H9 (cell line): Measurements from ENCODE around the gene ACTN3. TPM values are rescaled to one million over a fixed set of nuclear protein-coding genes. Genes with fewer than 3 reads are reported as not detected.

Experiments
- DNase-seq: peaks from one replicate; pipeline ENCODE4 v3.0.0-alpha.2; 2017
- H2AFZ ChIP-seq: one replicate; pipeline ENCODE4 v1.6.1; 2013; ENCODE audit warnings: mild to moderate bottlenecking, low read length, control low read depth, moderate library complexity
- H2AK5ac ChIP-seq: 2 replicates; pipeline ENCODE4 v1.6.1; 2013; ENCODE audit warnings: low read length, control low read depth, mixed read lengths; ENCODE audit not compliant: insufficient read length
- H2BK120ac ChIP-seq: one replicate; pipeline ENCODE4 v1.6.1; 2013; ENCODE audit warnings: low read depth, mild to moderate bottlenecking, low read length, control low read depth, inconsistent platforms; ENCODE audit not compliant: poor library complexity, severe bottlenecking
- H2BK12ac ChIP-seq: 2 replicates; pipeline ENCODE4 v1.6.1; 2013; ENCODE audit warnings: low read length, control low read depth, mixed read lengths, low read depth; ENCODE audit not compliant: insufficient read length
- H2BK15ac ChIP-seq: 2 replicates; pipeline ENCODE4 v1.6.1; 2013; ENCODE audit warnings: low read depth, low read length, control low read depth
- H2BK20ac ChIP-seq: one replicate; pipeline ENCODE4 v1.6.1; 2013; ENCODE audit warnings: low read depth, mild to moderate bottlenecking, low read length, control low read depth, inconsistent platforms; ENCODE audit not compliant: poor library complexity, severe bottlenecking
- H2BK5ac ChIP-seq: 2 replicates; pipeline ENCODE4 v1.6.1; 2013; ENCODE audit warnings: low read length, control low read depth, mixed read lengths; ENCODE audit not compliant: insufficient read length
- H3K14ac ChIP-seq: 2 replicates; pipeline ENCODE4 v1.6.1; 2013; ENCODE audit warnings: low read length, control low read depth; ENCODE audit not compliant: insufficient read depth
- H3K18ac ChIP-seq: 2 replicates; pipeline ENCODE4 v1.6.1; 2013; ENCODE audit warnings: low read depth, mild to moderate bottlenecking, mixed read lengths, low read length, control low read depth; ENCODE audit not compliant: insufficient read length
- H3K23ac ChIP-seq: 2 replicates; pipeline ENCODE4 v1.6.1; 2013; ENCODE audit warnings: low read length, control low read depth, mixed read lengths, low read depth; ENCODE audit not compliant: insufficient read length
- H3K23me2 ChIP-seq: 2 replicates; pipeline ENCODE4 v1.6.1; 2013; ENCODE audit warnings: low read depth, mild to moderate bottlenecking, mixed read lengths, low read length, control low read depth; ENCODE audit not compliant: insufficient read length, poor library complexity, severe bottlenecking
- H3K27ac ChIP-seq: 2 replicates; pipeline ENCODE4 v1.5.1; 2013; ENCODE audit warnings: low read length, control low read depth, mixed read lengths, low read depth; ENCODE audit not compliant: insufficient read length
- H3K27me3 ChIP-seq: 2 replicates; pipeline ENCODE4 v1.6.1; 2013; ENCODE audit warnings: low read length, control low read depth, inconsistent platforms; ENCODE audit not compliant: insufficient read depth
- H3K4ac ChIP-seq: 2 replicates; pipeline ENCODE4 v1.6.1; 2013; ENCODE audit warnings: low read depth, mild to moderate bottlenecking, control low read depth, inconsistent platforms, low read length, moderate library complexity
- H3K4me1 ChIP-seq: 2 replicates; pipeline ENCODE4 v1.6.1; 2013; ENCODE audit warnings: low read length, control low read depth, inconsistent platforms; ENCODE audit not compliant: insufficient read depth
- H3K4me2 ChIP-seq: 2 replicates; pipeline ENCODE4 v1.6.1; 2013; ENCODE audit warnings: low read length, control low read depth, mixed read lengths; ENCODE audit not compliant: insufficient read length, insufficient read depth
- H3K56ac ChIP-seq: 2 replicates; pipeline ENCODE4 v1.6.1; 2013; ENCODE audit warnings: low read depth, mild to moderate bottlenecking, mixed read lengths, low read length, control low read depth; ENCODE audit not compliant: insufficient read length
- H3K79me1 ChIP-seq: 2 replicates; pipeline ENCODE4 v1.6.1; 2013; ENCODE audit warnings: low read depth, mild to moderate bottlenecking, moderate library complexity, low read length, control low read depth, inconsistent platforms; ENCODE audit not compliant: insufficient read depth, poor library complexity, severe bottlenecking
- H3K79me2 ChIP-seq: 2 replicates; pipeline ENCODE4 v1.6.1; 2013; ENCODE audit warnings: low read length, control low read depth, inconsistent platforms; ENCODE audit not compliant: insufficient read depth
- H3K9ac ChIP-seq: 2 replicates; pipeline ENCODE4 v1.6.1; 2013; ENCODE audit warnings: low read length, control low read depth, mixed read lengths; ENCODE audit not compliant: insufficient read length; ENCODE audit errors: extremely low read depth
- H3K9me3 ChIP-seq: one replicate; pipeline ENCODE4 v1.6.1; 2013; ENCODE audit warnings: low read depth, low read length, inconsistent platforms; ENCODE audit not compliant: control insufficient read depth
- H3T11ph ChIP-seq: one replicate; pipeline ENCODE4 v1.6.1; 2013; ENCODE audit warnings: mild to moderate bottlenecking, low read length, control low read depth, inconsistent platforms
- H4K20me1 ChIP-seq: one replicate; pipeline ENCODE4 v1.6.1; 2013; ENCODE audit not compliant: control insufficient read depth, insufficient read length, insufficient read depth
- H4K5ac ChIP-seq: 2 replicates; pipeline ENCODE4 v1.6.1; 2013; ENCODE audit warnings: low read depth, mild to moderate bottlenecking, mixed read lengths, low read length, control low read depth; ENCODE audit not compliant: insufficient read length
- H4K8ac ChIP-seq: replicated peaks from 2 replicates; pipeline ENCODE4 v1.6.1; 2013; ENCODE audit warnings: low read length, control low read depth, mixed read lengths, low read depth; ENCODE audit not compliant: insufficient read length
- H4K91ac ChIP-seq: 2 replicates; pipeline ENCODE4 v1.6.1; 2013; ENCODE audit warnings: low read depth, mild to moderate bottlenecking, moderate library complexity, mixed read lengths, low read length, control low read depth; ENCODE audit not compliant: insufficient read length
- H3K27ac Mint-ChIP-seq, 3 experiments: 2 replicates in 2 of 3; 3 replicates in 1 of 3; pipeline ENCODE4 v1.8.0; 2020 to 2021; ENCODE audit warnings: mixed read lengths in 3 of 3, mild to moderate bottlenecking in 1 of 3, moderate library complexity in 1 of 3
- H3K27me3 Mint-ChIP-seq: 2 replicates; pipeline ENCODE4 v1.8.0; 2021; ENCODE audit warnings: low read depth, mild to moderate bottlenecking, moderate library complexity, mixed read lengths
- H3K36me3 Mint-ChIP-seq, 3 experiments: 2 replicates in 2 of 3; 3 replicates in 1 of 3; pipeline ENCODE4 v1.8.0; 2020 to 2021; ENCODE audit warnings: low read depth in 3 of 3, mixed read lengths in 3 of 3; ENCODE audit not compliant: insufficient read depth in 1 of 3
- H3K4me1 Mint-ChIP-seq, 2 experiments: 2 replicates each; pipeline ENCODE4 v1.8.0; 2020; ENCODE audit warnings: mixed read lengths in 2 of 2
- H3K4me3 Mint-ChIP-seq, 2 experiments: 2 replicates in 1 of 2; 3 replicates in 1 of 2; pipeline ENCODE4 v1.8.0; 2020 to 2021; ENCODE audit warnings: mild to moderate bottlenecking in 2 of 2, mixed read lengths in 2 of 2, moderate library complexity in 1 of 2
- H3K9me3 Mint-ChIP-seq, 2 experiments: 2 replicates in 1 of 2; 3 replicates in 1 of 2; pipeline ENCODE4 v1.8.0; 2020; ENCODE audit warnings: mild to moderate bottlenecking in 2 of 2, mixed read lengths in 2 of 2, moderate library complexity in 1 of 2
- WGBS: extraction: QIAGEN DNeasy Blood & Tissue Kit; methylation state at CpG from one replicate; pipeline ENCODE4 v1.1.7; 2013; ENCODE audit warnings: missing lambda C conversion rate, low lambda C conversion rate, mixed read lengths; ENCODE audit not compliant: insufficient read length; ENCODE audit errors: extremely low coverage; 5-methylcytosine and 5-hydroxymethylcytosine counted together
- total RNA-seq: library from RNA; stranded (reverse); gene quantifications from 2 replicates; pipeline ENCODE4 v1.2.1, GENCODE V29; 2021
- TF ChIP-seq, protein P1 (sequence below): fragments of 200-600 bp; sonication (generic); conservative IDR thresholded peaks from 3 replicates; pipeline ENCODE4 v1.8.0; 2021; ENCODE audit warnings: antibody characterized with exemption, mild to moderate bottlenecking

Gene ACTN3
- total RNA-seq, 1 experiment from 2014 or later: 45.7 TPM

DNA sequence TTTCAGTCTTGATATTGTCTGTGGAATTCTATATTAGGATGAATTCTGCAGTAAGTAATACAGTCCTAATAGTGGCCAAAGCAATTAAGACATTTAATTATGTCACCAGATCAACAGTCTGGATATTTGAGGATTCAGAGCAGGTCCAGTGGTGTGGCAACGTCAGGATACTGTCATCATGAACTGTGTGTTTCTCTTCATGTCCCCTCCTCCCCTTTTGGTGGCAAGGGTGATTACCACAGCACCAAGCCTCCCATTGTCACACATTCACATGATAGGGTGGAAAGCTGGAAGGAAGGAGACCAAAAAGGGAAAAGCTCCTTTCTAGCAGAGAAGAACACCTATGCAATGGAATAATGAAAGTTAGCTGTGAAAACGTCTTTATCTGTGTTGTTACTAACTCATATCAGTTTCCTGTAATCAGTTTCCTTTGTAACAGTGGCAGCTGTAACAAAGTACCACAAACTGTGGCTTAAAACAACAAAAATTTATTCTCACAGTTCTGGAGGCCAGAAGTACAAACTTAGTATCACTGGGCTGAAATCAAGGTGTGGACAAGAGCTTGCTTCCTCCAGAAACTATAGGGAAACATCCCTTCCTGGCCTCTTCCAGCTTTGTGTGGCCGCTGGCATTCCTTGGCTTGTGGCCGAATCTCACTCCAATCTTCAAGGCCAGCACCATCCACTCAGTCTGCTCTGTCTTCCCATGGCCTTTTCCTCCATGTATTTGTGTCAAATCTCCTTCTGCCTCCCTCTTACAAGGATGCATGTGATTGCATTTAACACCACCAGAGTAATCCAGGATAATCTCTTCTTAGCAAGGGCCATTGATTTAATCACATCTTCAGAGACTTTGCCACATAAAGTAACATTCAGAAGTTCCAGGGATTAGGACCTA, 63.3 kb downstream of the ACTN3 start:
- H3K9ac ChIP-seq: no peak overlapping the region
- TF ChIP-seq, protein P1, sequence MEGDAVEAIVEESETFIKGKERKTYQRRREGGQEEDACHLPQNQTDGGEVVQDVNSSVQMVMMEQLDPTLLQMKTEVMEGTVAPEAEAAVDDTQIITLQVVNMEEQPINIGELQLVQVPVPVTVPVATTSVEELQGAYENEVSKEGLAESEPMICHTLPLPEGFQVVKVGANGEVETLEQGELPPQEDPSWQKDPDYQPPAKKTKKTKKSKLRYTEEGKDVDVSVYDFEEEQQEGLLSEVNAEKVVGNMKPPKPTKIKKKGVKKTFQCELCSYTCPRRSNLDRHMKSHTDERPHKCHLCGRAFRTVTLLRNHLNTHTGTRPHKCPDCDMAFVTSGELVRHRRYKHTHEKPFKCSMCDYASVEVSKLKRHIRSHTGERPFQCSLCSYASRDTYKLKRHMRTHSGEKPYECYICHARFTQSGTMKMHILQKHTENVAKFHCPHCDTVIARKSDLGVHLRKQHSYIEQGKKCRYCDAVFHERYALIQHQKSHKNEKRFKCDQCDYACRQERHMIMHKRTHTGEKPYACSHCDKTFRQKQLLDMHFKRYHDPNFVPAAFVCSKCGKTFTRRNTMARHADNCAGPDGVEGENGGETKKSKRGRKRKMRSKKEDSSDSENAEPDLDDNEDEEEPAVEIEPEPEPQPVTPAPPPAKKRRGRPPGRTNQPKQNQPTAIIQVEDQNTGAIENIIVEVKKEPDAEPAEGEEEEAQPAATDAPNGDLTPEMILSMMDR: no peak
- no peak overlapping the region for H3K14ac ChIP-seq
- no peak overlapping the region for H4K5ac ChIP-seq
- no peaks in the 10 kb centered on the region for H3K9me3 ChIP-seq
- no peak overlapping the region for H2AFZ ChIP-seq
- H3K27me3 ChIP-seq: no peaks in the 10 kb centered on the region
- H3K4ac ChIP-seq: no peak overlapping the region
- H3K4me1 ChIP-seq: no peaks in the 10 kb centered on the region
- H3K18ac ChIP-seq: no peak overlapping the region
- no peak overlapping the region for H2BK12ac ChIP-seq
- Mint-ChIP-seq H3K27ac (no peak overlapping the region), H3K36me3 (peaks cover 0 to 35% (median 28%) of the 10 kb centered on the region in 3 experiments; a peak in 6 of 7 replicates), H3K27me3 (no peaks in the 10 kb centered on the region), H3K4me1 (no peaks in the 10 kb centered on the region), H3K4me3 (no peak overlapping the region), H3K9me3 (peaks cover 0 to 3% of the 10 kb centered on the region in 2 experiments; a peak in 2 of 5 replicates)
- no peak overlapping the region for H3K23ac ChIP-seq
- no peak for DNase-seq
- no peak overlapping the region for H3K4me2 ChIP-seq
- no peaks in the 10 kb centered on the region for H3K79me2 ChIP-seq
- H2BK5ac ChIP-seq: no peak overlapping the region
- no peak overlapping the region for H3K27ac ChIP-seq
- no peak overlapping the region for H4K8ac ChIP-seq
- H2BK15ac ChIP-seq: no peak overlapping the region
- no peak overlapping the region for H2BK20ac ChIP-seq
- H2BK120ac ChIP-seq: no peak overlapping the region
- H3K23me2 ChIP-seq: no peaks in the 10 kb centered on the region
- H3K56ac ChIP-seq: no peak overlapping the region
- no peaks in the 10 kb centered on the region for H3K79me1 ChIP-seq
- H4K91ac ChIP-seq: no peak overlapping the region
- H3T11ph ChIP-seq: no peak overlapping the region
- H4K20me1 ChIP-seq: no peaks in the 10 kb centered on the region
- no peak overlapping the region for H2AK5ac ChIP-seq
- WGBS: no CpG with 5 or more reads among the region's 4 CpGs
